K562 (cell line): ENCODE results near the gene ZNF547. TPM values are rescaled to one million over a fixed set of nuclear protein-coding genes. Genes with fewer than 3 reads are reported as not detected.

ENCODE experiments used
- MAFK ChIP-seq: IDR thresholded peaks from 2 replicates; pipeline ENCODE4 v1.6.1; 2011; ENCODE audit warnings: low read length, improper control_type of control experiment
- ZBTB1 ChIP-seq: sonication (generic); formaldehyde crosslinking; IDR thresholded peaks from 2 replicates; pipeline ENCODE4 v1.8.1; 2023; ENCODE audit warnings: missing genetic modification reagents, low read depth, mild to moderate bottlenecking, borderline replicate concordance
- polyA plus RNA-seq, 8 experiments: library from polyadenylated mRNA; depleted of rRNA in 4 of 8; stranded (reverse) in 5 of 8; unstranded in 3 of 8; fragments of >200 nt; fragmentation: Nextera tagmentation in 2 of 8; fragmentation: Illumina TruSeq in 1 of 8; extraction: Ambion mirVana in 2 of 8; extraction: Trizol in 1 of 8; gene quantifications; 2 replicates each; pipeline versions ENCODE4 v1.2.1 to v1.2.3, GENCODE V29; 2011 to 2014; ENCODE audit warnings: inconsistent platforms in 1 of 8, missing spikeins in 1 of 8
- total RNA-seq, 7 experiments: library from RNA; depleted of rRNA in 6 of 7; stranded (reverse); fragments of >200 nt in 6 of 7; fragmentation: Illumina TruSeq in 2 of 7; extraction: Trizol in 2 of 7; gene quantifications; 2 replicates each; pipeline versions ENCODE4 v1.2.1 to v1.2.3, GENCODE V29; 2011 to 2021; ENCODE audit warnings: low replicate concordance in 1 of 7
- TF ChIP-seq, protein P1 (sequence below): sonication (generic); formaldehyde crosslinking; IDR thresholded peaks from 2 replicates; pipeline ENCODE4 v1.8.0; 2022; ENCODE audit warnings: mild to moderate bottlenecking, missing genetic modification reagents
- TF ChIP-seq, protein P2 (sequence below): fragments of 450-650 bp; IDR thresholded peaks from 2 replicates; pipeline ENCODE4 v1.7.0; 2016; ENCODE audit warnings: borderline replicate concordance
- TF ChIP-seq, protein P3 (sequence below): sonication (generic); formaldehyde crosslinking; IDR thresholded peaks from 2 replicates; pipeline ENCODE4 v1.8.0; 2022; ENCODE audit warnings: missing genetic modification reagents, mild to moderate bottlenecking, moderate library complexity, borderline replicate concordance

ZNF547 gene
- total and polyA plus RNA-seq, 9 of the 15 experiments (the other 6 are each of a cell fraction or from before 2014, with no cell fraction given) = 0.03 to 0.96 (median 0.30) TPM

DNA sequence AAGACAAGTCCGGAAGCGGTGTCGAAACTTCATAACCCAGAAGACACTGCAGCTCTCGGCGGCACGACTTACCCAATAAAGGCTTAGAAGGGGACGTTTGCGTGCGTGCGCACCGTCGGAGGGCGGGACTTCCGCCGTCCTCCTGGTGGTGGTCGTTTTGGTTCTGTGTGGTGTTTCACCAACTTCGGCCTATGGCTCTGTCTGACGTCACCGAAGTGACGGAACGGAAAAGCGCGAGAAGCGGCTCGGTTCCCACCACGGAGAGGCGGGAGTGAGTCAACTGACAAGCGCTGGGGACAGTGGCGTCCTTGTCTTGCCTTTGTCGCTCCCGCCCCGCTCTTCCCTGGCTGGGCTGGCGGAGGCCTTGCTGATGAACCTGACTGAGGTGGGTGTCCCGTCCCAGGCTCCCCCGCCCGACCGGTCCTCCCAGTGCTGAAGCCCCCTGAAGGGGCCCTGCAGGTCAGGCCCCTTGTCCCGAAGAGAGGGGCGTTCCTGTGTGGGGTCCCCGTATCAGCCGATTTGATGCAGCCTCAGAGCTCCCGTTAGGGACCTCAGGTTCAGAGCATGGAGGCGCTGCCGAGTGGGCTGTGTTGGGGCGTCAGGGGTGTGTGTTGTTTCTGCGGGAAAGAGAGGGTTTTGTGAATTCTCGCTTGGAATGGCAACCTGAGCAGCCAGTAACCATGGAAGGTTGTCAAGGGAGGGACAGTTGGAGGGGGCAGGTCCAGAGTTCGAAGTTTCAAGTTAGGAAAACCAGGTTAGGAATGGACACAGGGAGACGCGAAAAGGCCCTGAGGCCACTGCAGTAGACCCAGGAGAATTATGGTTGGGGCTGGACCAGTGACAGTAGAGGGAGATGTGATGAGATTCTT is 26.6 kb downstream of the ZNF547 start, which contains the start of gene ZNF548 (continued):
- TF ChIP-seq, protein P1, sequence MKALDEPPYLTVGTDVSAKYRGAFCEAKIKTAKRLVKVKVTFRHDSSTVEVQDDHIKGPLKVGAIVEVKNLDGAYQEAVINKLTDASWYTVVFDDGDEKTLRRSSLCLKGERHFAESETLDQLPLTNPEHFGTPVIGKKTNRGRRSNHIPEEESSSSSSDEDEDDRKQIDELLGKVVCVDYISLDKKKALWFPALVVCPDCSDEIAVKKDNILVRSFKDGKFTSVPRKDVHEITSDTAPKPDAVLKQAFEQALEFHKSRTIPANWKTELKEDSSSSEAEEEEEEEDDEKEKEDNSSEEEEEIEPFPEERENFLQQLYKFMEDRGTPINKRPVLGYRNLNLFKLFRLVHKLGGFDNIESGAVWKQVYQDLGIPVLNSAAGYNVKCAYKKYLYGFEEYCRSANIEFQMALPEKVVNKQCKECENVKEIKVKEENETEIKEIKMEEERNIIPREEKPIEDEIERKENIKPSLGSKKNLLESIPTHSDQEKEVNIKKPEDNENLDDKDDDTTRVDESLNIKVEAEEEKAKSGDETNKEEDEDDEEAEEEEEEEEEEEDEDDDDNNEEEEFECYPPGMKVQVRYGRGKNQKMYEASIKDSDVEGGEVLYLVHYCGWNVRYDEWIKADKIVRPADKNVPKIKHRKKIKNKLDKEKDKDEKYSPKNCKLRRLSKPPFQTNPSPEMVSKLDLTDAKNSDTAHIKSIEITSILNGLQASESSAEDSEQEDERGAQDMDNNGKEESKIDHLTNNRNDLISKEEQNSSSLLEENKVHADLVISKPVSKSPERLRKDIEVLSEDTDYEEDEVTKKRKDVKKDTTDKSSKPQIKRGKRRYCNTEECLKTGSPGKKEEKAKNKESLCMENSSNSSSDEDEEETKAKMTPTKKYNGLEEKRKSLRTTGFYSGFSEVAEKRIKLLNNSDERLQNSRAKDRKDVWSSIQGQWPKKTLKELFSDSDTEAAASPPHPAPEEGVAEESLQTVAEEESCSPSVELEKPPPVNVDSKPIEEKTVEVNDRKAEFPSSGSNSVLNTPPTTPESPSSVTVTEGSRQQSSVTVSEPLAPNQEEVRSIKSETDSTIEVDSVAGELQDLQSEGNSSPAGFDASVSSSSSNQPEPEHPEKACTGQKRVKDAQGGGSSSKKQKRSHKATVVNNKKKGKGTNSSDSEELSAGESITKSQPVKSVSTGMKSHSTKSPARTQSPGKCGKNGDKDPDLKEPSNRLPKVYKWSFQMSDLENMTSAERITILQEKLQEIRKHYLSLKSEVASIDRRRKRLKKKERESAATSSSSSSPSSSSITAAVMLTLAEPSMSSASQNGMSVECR (CRISPR knock-in tag) = 0 out of 2 replicates have a peak, but pooled peaks have one; percentile 35
- TF ChIP-seq, protein P2, sequence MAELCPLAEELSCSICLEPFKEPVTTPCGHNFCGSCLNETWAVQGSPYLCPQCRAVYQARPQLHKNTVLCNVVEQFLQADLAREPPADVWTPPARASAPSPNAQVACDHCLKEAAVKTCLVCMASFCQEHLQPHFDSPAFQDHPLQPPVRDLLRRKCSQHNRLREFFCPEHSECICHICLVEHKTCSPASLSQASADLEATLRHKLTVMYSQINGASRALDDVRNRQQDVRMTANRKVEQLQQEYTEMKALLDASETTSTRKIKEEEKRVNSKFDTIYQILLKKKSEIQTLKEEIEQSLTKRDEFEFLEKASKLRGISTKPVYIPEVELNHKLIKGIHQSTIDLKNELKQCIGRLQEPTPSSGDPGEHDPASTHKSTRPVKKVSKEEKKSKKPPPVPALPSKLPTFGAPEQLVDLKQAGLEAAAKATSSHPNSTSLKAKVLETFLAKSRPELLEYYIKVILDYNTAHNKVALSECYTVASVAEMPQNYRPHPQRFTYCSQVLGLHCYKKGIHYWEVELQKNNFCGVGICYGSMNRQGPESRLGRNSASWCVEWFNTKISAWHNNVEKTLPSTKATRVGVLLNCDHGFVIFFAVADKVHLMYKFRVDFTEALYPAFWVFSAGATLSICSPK = no peak
- TF ChIP-seq ZBTB1 (CRISPR knock-in tag) (no peak), MAFK (no peak)
- TF ChIP-seq, protein P3, sequence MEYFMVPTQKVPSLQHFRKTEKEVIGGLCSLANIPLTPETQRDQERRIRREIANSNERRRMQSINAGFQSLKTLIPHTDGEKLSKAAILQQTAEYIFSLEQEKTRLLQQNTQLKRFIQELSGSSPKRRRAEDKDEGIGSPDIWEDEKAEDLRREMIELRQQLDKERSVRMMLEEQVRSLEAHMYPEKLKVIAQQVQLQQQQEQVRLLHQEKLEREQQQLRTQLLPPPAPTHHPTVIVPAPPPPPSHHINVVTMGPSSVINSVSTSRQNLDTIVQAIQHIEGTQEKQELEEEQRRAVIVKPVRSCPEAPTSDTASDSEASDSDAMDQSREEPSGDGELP (CRISPR knock-in tag) = peak; percentile 75; the same call in 1 of the 2 replicates
